CD4-positive, alpha-beta T cell treated with Interleukin-12 subunit alpha and Interleukin-12 subunit beta, for 1 hour (primary cell): ENCODE data around the gene PHLDA2.
"Not testable (repeated sequence)": the region's sequence is repeated elsewhere in the genome, so short reads cannot be mapped to it uniquely, and the experiment has no call there.

Experiments used
- DNase-seq: peaks from one replicate; pipeline ENCODE4 v3.0.0-alpha.2; 2020

Gene PHLDA2

DNA sequence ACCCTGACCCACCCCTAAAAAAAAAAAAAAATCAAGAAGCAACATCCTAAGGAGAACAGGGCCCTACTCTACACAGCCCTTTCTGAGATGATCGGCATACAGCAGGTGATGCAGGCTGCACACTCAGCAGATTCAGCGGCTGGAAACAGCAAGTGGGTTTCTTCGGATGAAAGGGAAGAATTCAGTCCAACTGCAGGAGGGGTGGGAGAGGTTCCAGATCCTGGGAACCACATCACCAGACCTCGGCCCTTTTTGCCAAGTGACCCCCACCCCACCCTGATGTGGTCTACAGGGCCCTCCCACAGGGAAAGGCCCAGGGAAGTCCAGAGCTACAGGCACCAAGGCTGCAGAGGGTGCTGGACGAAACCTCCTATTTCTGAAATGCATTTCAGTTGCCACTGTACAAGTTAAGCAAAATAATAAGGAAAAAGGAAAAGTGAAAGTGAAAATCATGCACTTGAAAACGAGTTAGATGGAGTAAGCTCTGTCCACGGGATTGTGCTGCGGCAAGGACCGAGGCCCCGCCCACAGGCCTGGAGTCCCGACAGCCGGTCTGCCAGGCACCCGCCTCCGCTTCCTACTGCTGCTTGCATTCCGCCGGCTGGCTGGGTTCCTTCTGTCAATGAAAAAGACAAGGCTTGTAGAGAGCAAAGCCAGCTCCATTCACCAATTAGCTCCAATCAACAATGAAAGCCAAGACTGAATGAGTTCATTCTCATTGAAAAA, 16.0 kb upstream of the PHLDA2 start:
- DNase-seq: peak; percentile 40

DNA sequence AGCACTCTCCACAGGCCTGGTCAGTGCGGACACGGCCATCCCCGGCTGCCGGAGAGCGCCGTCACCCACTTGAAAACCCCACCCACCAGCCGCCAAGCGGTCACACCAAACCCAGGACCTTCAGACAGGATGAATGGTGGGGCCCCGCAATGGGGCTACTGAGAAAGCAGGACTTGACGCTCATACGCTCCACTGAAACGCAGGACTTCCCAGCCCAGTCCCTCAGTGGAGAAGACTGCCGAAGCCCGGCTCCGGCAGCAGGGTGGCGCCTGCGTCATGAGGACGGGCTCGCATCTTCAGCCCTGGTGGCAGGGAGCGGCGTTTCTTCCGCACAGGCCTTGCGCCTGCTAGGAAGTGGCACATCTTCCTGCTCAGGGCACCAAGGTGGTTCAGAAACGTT, 15.3 kb upstream of the PHLDA2 start:
- DNase-seq: no peak

DNA sequence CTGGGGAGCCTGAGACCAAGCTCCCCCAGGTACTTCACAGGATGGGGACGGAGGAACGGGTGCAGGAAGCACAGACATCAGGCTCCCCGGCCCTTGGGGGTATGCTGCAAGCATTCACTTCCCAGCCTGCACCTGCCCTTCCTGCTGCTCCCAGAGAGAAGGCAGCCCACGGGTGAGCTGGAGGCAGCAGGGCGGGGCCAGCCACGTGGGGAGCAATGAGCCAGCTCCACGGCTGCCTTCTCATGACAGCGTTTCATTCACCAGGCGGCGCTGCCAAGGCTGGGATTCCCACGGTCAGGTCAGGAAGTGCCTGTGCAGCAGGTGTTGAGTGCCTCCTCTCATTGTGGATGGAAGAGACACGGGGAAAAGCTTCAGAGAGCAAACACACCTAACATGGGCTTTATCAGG, 14.5 kb upstream of the PHLDA2 start:
- DNase-seq: no peak

DNA sequence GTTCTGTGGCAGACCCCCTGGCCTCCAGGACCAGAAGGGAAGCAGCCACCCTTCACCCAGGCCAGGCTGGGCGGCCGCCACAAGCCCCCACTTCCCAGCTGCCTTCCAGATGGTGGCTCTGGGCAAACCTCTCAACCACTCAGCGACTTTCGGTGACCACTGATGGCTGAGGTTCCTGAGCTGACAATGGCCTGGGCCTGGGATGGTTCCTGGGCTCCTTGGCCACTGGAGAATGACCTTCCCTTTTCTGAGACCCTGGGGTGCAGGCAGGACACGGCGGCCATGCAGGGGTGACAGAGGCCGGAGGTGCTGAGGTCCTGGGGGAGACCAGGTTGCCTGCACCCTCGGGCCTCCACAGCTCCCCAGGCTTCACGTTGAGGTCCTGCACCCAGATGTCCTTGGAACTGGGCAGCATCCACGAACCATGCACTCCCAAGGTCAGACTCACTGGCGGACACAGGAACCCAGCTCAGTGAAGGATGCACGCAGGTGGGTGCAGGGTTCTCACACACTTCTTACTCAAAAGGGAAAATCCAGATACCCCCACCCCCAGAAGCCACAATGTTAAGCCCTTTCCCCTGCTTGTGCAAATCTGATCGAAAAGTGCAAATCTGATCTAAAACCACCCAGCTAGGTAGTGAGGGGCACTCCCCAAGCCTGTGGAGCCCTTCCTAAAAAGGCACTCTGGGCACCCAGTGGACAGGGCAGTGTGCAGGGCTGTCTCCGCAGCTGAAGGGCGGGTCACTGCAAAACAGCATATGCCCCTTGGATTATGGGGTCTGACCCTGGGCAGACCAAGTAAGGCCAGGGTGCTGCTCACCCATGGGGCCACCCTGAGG, 13.9 kb upstream of the PHLDA2 start:
- no peak for DNase-seq

GRCh38 chr11:2942447-2942846, 13.2 kb upstream of the PHLDA2 start:
- no peak for DNase-seq

GRCh38 chr11:2940921-2941821, 12.0 kb upstream of the PHLDA2 start:
- DNase-seq: no peak

GRCh38 chr11:2940147-2940920, 11.1 kb upstream of the PHLDA2 start:
- DNase-seq: peak; percentile 54

DNA sequence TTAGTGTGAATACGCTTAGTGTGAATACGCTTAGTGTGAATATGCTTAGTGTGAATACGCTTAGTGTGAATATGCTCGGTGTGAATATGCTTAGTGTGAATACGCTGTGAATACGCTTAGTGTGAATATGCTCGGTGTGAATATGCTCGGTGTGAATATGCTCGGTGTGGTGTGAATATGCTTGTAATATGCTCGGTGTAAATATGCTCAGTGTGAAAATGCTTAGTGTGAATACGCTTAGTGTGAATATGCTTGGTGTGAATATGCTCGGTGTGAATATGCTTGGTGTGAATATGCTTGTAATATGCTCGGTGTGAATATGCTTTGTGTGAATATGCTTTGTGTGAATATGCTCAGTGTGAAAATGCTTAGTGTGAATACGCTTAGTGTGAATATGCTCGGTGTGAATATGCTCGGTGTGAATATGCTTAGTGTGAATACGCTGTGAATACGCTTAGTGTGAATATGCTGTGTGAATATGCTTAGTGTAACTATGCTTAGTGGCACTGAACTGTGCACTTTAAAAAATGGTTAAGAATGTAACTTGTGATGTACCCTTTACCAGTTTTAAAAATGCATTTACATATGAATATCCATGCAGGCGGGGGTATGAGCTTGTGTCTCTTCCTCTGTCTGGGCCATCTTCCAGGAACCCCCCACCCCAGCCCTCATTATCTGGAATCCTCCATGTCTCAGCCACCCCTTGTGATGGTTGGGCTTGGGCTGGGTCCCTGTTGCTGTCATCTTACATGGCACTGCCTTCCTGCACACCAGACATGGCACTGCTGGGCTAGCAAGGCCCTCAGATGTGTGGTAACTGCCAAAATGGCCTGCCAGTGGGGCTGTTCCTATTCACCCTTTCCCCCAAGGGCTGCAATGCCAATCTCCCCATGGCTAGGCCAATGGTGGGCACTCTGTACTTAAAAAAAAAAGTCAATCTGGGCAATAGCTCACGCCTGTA, 9.5 kb upstream of the PHLDA2 start:
- not testable (repeated sequence) for DNase-seq

DNA sequence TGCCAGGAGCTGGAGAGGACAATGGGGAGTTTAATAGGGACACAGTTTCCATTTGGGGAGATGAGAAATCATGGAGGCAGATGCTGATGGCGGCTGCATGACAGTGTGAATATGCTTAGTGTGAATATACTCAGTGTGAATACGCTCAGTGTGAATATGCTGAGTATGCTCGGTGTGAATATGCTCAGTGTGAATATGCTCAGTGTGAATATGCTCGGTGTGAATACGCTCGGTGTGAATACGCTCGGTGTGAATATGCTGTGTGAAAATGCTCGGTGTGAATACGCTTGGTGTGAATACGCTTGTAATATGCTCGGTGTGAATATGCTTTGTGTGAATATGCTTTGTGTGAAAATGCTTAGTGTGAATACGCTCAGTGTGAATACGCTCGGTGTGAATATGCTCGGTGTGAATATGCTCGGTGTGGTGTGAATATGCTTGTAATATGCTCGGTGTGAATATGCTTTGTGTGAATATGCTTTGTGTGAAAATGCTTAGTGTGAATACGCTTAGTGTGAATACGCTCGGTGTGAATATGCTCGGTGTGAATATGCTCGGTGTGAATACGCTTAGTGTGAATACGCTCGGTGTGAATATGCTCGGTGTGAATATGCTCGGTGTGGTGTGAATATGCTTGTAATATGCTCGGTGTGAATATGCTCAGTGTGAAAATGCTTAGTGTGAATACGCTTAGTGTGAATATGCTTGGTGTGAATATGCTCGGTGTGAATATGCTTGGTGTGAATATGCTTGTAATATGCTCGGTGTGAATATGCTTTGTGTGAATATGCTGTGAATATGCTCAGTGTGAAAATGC, 8.6 kb upstream of the PHLDA2 start:
- DNase-seq: not testable (repeated sequence)

GRCh38 chr11:2934611-2935239, 5.5 kb upstream of the PHLDA2 start:
- no peak for DNase-seq

GRCh38 chr11:2934021-2934550, 4.9 kb upstream of the PHLDA2 start:
- no peak for DNase-seq

DNA sequence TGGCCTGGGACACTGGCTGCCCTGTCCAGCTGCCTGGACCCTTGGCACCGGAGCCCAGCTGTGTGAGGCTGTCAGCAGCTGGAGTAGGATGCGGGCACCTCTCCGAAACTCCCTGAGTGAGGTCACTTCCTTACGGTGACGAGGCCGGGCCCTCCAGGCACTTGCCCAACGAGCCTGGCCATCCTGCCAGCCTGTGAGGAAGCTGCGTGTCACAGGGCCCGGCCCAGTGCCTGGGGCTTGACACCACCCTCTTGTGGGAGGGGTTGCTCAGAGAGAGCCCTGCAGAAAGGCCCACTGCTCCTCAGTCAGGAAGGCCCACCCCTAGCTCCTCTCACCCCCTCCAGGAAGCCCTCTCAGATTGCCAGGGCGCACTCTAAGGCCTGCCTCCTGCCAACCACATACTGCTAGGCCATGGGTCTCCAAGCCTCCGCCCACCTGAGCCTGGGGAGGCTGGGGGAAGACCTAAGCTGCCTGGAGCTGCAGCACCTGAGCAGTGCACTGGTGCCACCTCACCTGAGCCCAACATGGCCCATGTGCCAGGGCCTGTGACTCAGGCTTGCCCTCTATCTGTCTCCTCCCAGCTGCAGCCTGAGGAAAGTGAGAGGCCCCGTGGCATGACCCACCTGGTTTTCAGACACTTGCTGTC, 4.3 kb upstream of the PHLDA2 start:
- peak; percentile 63 for DNase-seq

- DNase-seq: no peak
These were observed 3.6 kb upstream of the PHLDA2 start for GRCh38 chr11:2932850-2933251.

DNA sequence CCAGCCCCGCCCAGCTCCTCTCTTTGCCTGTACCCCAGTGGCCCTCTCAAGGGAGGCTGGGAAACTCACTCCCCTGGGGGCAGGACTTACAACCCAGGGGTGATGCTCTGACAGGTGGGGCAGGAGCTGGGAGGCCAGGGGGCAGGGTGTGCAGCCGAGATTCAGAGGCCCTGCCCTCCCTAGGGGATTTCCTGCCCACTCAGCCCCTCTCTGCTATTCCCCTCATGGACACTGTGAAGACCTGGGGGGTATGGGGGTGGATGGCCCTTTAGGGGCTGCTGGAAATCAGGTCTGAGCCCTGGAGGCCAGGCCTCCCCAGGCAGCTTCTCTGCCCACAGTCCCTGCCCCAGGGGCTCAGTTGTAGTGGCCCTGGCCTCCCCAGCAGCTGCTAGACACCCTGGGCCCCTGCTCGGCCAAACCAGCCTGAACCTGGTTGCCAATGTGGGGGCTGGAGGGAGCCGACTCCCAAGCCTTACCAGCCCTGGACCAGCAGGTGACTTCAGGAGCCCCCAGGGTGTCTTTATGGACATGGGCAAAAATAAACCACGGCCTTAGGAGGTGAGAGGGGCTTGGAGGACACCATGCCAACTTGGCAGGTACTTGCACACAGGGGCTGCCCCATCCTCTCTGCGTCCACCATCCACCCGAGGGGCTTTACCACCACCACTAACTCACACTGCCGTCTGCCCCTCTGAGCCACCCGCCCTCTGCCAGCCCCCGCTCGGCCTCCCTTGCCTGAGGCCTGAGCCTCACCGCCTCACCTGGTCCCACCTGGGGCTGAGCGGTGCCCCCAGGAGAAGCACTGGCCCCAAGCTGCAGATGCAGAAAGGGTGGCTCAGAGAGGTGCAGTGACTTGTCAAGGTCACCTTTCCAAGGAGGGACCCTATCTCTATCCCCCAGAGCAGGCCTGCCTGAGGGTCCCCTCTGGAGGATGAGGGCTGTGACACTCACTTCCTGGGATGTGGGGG, 2.8 kb upstream of the PHLDA2 start:
- no peak for DNase-seq

GRCh38 chr11:2931420-2931746, 2.2 kb upstream of the PHLDA2 start:
- no peak for DNase-seq

DNA sequence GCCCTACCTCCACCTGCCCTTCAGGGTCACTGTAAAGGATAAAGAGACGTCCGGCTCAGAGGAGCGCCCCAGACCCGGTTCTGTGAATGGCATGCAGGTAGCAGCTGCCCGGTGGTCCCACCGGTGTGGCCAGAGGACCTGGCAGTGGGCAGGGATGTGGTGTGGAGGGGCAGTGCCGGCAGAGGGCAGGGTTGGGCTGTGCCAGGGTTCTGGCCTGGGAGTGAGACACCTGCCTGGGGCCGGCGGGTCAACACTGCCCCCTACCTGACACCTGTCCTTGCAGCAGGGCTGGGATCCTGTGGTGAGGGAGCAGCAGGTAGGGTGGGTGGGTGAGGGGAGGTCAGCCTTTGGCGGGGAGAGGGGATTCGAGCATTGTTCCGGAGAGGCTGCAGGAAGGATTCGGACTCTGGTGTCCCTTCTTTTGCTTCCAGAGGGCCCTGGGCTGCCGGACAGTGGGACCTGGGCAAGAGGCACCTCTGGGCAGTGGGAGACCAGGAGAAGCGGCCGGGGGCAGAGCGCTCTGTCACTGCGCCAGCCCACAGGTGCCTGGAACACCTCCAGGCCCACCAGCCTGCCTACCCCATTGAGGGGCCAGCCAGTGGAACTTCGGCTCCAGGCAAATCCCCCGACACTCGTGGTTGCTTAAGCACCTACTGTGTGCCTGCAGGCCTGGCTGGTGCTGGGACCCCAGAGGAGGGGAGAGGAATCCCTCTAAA, 1.6 kb upstream of the PHLDA2 start:
- DNase-seq: peak; percentile 60
